Sigmoid colon (tissue), 4 donors: ENCODE measurements around the gene PCED1B.

Experiments used
- POLR2A ChIP-seq, 2 donors: fragments of 450-650 bp; IDR thresholded peaks; one replicate each; pipeline ENCODE4 v1.6.1; 2016; ENCODE audit warnings: antibody characterized with exemption in 2 of 2, mild to moderate bottlenecking in 2 of 2, moderate library complexity in 2 of 2
- POLR2AphosphoS5 ChIP-seq, 4 donors: sonication (generic); formaldehyde crosslinking; IDR thresholded peaks; one replicate each; pipeline ENCODE4 v1.6.1; 2017; ENCODE audit warnings: antibody characterized with exemption in 4 of 4
- TF ChIP-seq, protein P1 (sequence below), 4 experiments: fragments of 450-650 bp in 3 of 4; fragments of 200-600 bp in 1 of 4; IDR thresholded peaks; one replicate each; pipeline ENCODE4 v1.5.1; 2016 to 2019; ENCODE audit warnings: antibody characterized with exemption in 4 of 4, mild to moderate bottlenecking in 3 of 4, moderate library complexity in 2 of 4

DNA sequence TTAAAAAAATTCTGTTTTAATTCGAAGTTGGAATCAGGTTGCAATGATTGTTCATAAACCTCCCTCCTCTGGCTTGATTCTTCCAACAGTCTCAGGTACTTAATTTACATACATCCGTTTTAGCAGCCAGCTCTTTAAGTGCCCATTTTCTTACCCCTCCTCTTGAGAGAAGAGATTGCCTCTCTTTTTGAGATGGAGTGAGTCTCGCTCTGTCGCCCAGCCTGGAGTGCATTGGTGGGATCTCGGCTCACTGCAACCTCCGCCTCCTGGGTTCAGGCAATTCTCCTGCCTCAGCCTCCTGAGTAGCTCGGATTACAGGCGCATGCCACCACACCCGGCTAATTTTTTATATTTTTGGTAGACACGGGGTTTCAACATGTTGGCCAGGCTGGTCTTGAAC, 146.8 kb downstream of the PCED1B start:
- TF ChIP-seq, protein P1, sequence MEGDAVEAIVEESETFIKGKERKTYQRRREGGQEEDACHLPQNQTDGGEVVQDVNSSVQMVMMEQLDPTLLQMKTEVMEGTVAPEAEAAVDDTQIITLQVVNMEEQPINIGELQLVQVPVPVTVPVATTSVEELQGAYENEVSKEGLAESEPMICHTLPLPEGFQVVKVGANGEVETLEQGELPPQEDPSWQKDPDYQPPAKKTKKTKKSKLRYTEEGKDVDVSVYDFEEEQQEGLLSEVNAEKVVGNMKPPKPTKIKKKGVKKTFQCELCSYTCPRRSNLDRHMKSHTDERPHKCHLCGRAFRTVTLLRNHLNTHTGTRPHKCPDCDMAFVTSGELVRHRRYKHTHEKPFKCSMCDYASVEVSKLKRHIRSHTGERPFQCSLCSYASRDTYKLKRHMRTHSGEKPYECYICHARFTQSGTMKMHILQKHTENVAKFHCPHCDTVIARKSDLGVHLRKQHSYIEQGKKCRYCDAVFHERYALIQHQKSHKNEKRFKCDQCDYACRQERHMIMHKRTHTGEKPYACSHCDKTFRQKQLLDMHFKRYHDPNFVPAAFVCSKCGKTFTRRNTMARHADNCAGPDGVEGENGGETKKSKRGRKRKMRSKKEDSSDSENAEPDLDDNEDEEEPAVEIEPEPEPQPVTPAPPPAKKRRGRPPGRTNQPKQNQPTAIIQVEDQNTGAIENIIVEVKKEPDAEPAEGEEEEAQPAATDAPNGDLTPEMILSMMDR (IDR thresholded peaks at IDR 0.05) = no peak
- no peak for TF ChIP-seq POLR2A (IDR thresholded peaks at IDR 0.05)
- TF ChIP-seq POLR2AphosphoS5 (IDR thresholded peaks at IDR 0.05) = no peak
